ENCODE measurements around the gene PLAAT5.

PLAAT5 gene

GRCh38 chr11:63480039-63480438 is 10.9 kb downstream of the PLAAT5 start:
- H3F3A ChIP-seq (ENCODE audit: control insufficient read depth, insufficient read depth), result no peaks in the 10 kb centered on the region
- no peaks in the 10 kb centered on the region for H3K36me3 ChIP-seq (ENCODE audit: control insufficient read depth, low read length)
- H3K9me3 ChIP-seq (ENCODE audit: control insufficient read depth, insufficient read depth, low read length), result no peaks in the 10 kb centered on the region

GRCh38 chr11:63478896-63479295 is 12.1 kb downstream of the PLAAT5 start:
- TF ChIP-seq EZH2phosphoT487 (IDR thresholded peaks at IDR 0.05; ENCODE audit: borderline replicate concordance, low read length) (no peak), CTCF (IDR thresholded peaks at IDR 0.05; ENCODE audit: low read depth, low read length, poor library complexity, severe bottlenecking) (peak; percentile 89)
- no peak overlapping the region for H3K4me2 ChIP-seq (ENCODE audit: low read length)
- no peak overlapping the region for H3K27ac ChIP-seq (ENCODE audit: low read depth, low read length)

More at GRCh38 chr11:63480039-63480438, 10.9 kb downstream of the PLAAT5 start:
- no peaks in the 10 kb centered on the region for H3K4me1 ChIP-seq (ENCODE audit: control insufficient read depth, low read length)
- H3K27ac ChIP-seq (ENCODE audit: low read depth, low read length), result no peak overlapping the region
- H4K20me1 ChIP-seq (ENCODE audit: control insufficient read depth, insufficient read depth, low read depth, low read length), result no peaks in the 10 kb centered on the region
- H3K4me3 ChIP-seq (ENCODE audit: low read length), result no peak overlapping the region
- no peak overlapping the region for H3K4me2 ChIP-seq (ENCODE audit: low read length)
- H3K9me2 ChIP-seq (replicated peaks; ENCODE audit: control insufficient read depth, low read length), result no peaks in the 10 kb centered on the region
- TF ChIP-seq EZH2phosphoT487 (IDR thresholded peaks at IDR 0.05; ENCODE audit: borderline replicate concordance, low read length) (no peak), CTCF (IDR thresholded peaks at IDR 0.05; ENCODE audit: low read depth, low read length, poor library complexity, severe bottlenecking) (no peak)
- no peaks in the 10 kb centered on the region for H3K79me2 ChIP-seq (ENCODE audit: control insufficient read depth, low read length)
- H3K27me3 ChIP-seq (ENCODE audit: control insufficient read depth, low read length), result peaks cover 6% of the 10 kb centered on the region

GRCh38 chr11:63476618-63477017 is 14.3 kb downstream of the PLAAT5 start:
- no peaks in the 10 kb centered on the region for H3K9me3 ChIP-seq (ENCODE audit: control insufficient read depth, insufficient read depth, low read length)
- H3K27ac ChIP-seq (ENCODE audit: low read depth, low read length), result no peak overlapping the region
- H3K36me3 ChIP-seq (ENCODE audit: control insufficient read depth, low read length), result no peaks in the 10 kb centered on the region
- H3K4me1 ChIP-seq (ENCODE audit: control insufficient read depth, low read length), result no peaks in the 10 kb centered on the region
- TF ChIP-seq CTCF (IDR thresholded peaks at IDR 0.05; ENCODE audit: low read depth, low read length, poor library complexity, severe bottlenecking) (no peak), EZH2phosphoT487 (IDR thresholded peaks at IDR 0.05; ENCODE audit: borderline replicate concordance, low read length) (no peak)
- H3K9me2 ChIP-seq (replicated peaks; ENCODE audit: control insufficient read depth, low read length), result no peaks in the 10 kb centered on the region
- no peaks in the 10 kb centered on the region for H3K79me2 ChIP-seq (ENCODE audit: control insufficient read depth, low read length)
- no peak overlapping the region for H3K4me2 ChIP-seq (ENCODE audit: low read length)
- H3K4me3 ChIP-seq (ENCODE audit: low read length), result no peak overlapping the region
- no peaks in the 10 kb centered on the region for H4K20me1 ChIP-seq (ENCODE audit: control insufficient read depth, insufficient read depth, low read depth, low read length)
- H3F3A ChIP-seq (ENCODE audit: control insufficient read depth, insufficient read depth), result no peaks in the 10 kb centered on the region
- peaks cover 6% of the 10 kb centered on the region for H3K27me3 ChIP-seq (ENCODE audit: control insufficient read depth, low read length)

More at GRCh38 chr11:63478896-63479295, 12.1 kb downstream of the PLAAT5 start:
- no peaks in the 10 kb centered on the region for H3K4me1 ChIP-seq (ENCODE audit: control insufficient read depth, low read length)
- H3K27me3 ChIP-seq (ENCODE audit: control insufficient read depth, low read length), result peaks cover 6% of the 10 kb centered on the region
- no peaks in the 10 kb centered on the region for H4K20me1 ChIP-seq (ENCODE audit: control insufficient read depth, insufficient read depth, low read depth, low read length)
- H3K36me3 ChIP-seq (ENCODE audit: control insufficient read depth, low read length), result no peaks in the 10 kb centered on the region
- H3K9me3 ChIP-seq (ENCODE audit: control insufficient read depth, insufficient read depth, low read length), result no peaks in the 10 kb centered on the region
- H3K4me3 ChIP-seq (ENCODE audit: low read length), result no peak overlapping the region
- H3F3A ChIP-seq (ENCODE audit: control insufficient read depth, insufficient read depth), result no peaks in the 10 kb centered on the region
- no peaks in the 10 kb centered on the region for H3K9me2 ChIP-seq (replicated peaks; ENCODE audit: control insufficient read depth, low read length)
- no peaks in the 10 kb centered on the region for H3K79me2 ChIP-seq (ENCODE audit: control insufficient read depth, low read length)

Measured in DOHH2 (cell line).